OCI-LY7 (cell line): ENCODE measurements around the gene RP9. TPM values are rescaled to one million over a fixed set of nuclear protein-coding genes. Genes with fewer than 3 reads are reported as not detected.
A peak's percentile ranks its signal among the peaks of the same experiment; 100 is the strongest.

Experiments
- BruUV-seq: library from RNA; stranded (reverse); fragments of 400-500 nt; replicated peaks from 2 replicates; lab custom pipeline; 2021; lab: Mats Ljungman, UMichigan
- CTCF ChIA-PET: fragments of 300-600 bp; sonication (Branson Sonifier 250); formaldehyde crosslinking; loops from one replicate; lab custom pipeline; 2022; ENCODE audit warnings: antibody characterized with exemption; ENCODE audit not compliant: unreplicated experiment; lab: Charles Lee
- POLR2A ChIA-PET: fragments of 300-600 bp; sonication (Branson Sonifier 250); formaldehyde crosslinking; loops from one replicate; lab custom pipeline; 2022; ENCODE audit warnings: antibody characterized with exemption; lab: Charles Lee
- DNase-seq: peaks from one replicate; pipeline ENCODE4 v3.0.0-alpha.2; 2015; ENCODE audit warnings: low spot score
- H2AFZ ChIP-seq: fragments of 200-600 bp; sonication (generic), shearing (Covaris generic); 2 replicates; pipeline ENCODE4 v1.6.1; 2014; ENCODE audit warnings: mild to moderate bottlenecking, antibody characterized with exemption, low read length, moderate library complexity
- H3K27ac ChIP-seq: fragments of 200-600 bp; sonication (generic); 2 replicates; pipeline ENCODE4 v1.5.1; 2014; ENCODE audit warnings: mixed run types, low read depth, mild to moderate bottlenecking, moderate library complexity, low read length, inconsistent platforms; ENCODE audit not compliant: poor library complexity, severe bottlenecking
- H3K36me3 ChIP-seq: fragments of 200-600 bp; sonication (generic); 2 replicates; pipeline ENCODE4 v1.6.1; 2014; ENCODE audit warnings: mild to moderate bottlenecking, antibody characterized with exemption, low read length, moderate library complexity, mixed read lengths; ENCODE audit not compliant: insufficient read depth
- H3K4me1 ChIP-seq: fragments of 200-600 bp; sonication (generic); 2 replicates; pipeline ENCODE4 v1.5.1; 2014; ENCODE audit warnings: mild to moderate bottlenecking, low read length; ENCODE audit not compliant: insufficient read depth, poor library complexity, severe bottlenecking
- H3K4me2 ChIP-seq: fragments of 200-600 bp; sonication (generic); 2 replicates; pipeline ENCODE4 v1.6.1; 2014; ENCODE audit warnings: mild to moderate bottlenecking, low read length
- H3K4me3 ChIP-seq: fragments of 200-600 bp; sonication (generic); 2 replicates; pipeline ENCODE4 v1.5.1; 2014; ENCODE audit warnings: mild to moderate bottlenecking, low read depth, low read length; ENCODE audit not compliant: poor library complexity, severe bottlenecking
- H3K79me2 ChIP-seq: fragments of 200-600 bp; sonication (generic); 2 replicates; pipeline ENCODE4 v1.6.1; 2016; ENCODE audit warnings: low read depth, mild to moderate bottlenecking, low read length, moderate library complexity, mixed read lengths; ENCODE audit not compliant: insufficient read depth
- H3K9me2 ChIP-seq: fragments of 200-600 bp; sonication (generic); 2 replicates; pipeline ENCODE4 v1.6.1; 2016; ENCODE audit warnings: mild to moderate bottlenecking, low read length, mixed read lengths; ENCODE audit not compliant: insufficient read depth
- H3K9me3 ChIP-seq: fragments of 200-600 bp; sonication (generic); 2 replicates; pipeline ENCODE4 v1.6.1; 2014; ENCODE audit warnings: mild to moderate bottlenecking, mixed run types, low read length, mixed read lengths
- H4K20me1 ChIP-seq: fragments of 200-600 bp; sonication (generic); 2 replicates; pipeline ENCODE4 v1.6.1; 2014; ENCODE audit warnings: mild to moderate bottlenecking, antibody characterized with exemption, low read length, moderate library complexity, mixed read lengths; ENCODE audit not compliant: insufficient read depth
- CTCF ChIP-seq: fragments of 200-600 bp; sonication (generic); conservative IDR thresholded peaks from 2 replicates; pipeline ENCODE4 v1.5.1; 2014; ENCODE audit warnings: mild to moderate bottlenecking, antibody characterized with exemption, low read length, moderate library complexity, mixed read lengths
- EZH2phosphoT487 ChIP-seq: fragments of 200-600 bp; sonication (generic); IDR thresholded peaks from 2 replicates; pipeline ENCODE4 v1.6.1; 2018; ENCODE audit warnings: low read depth, borderline replicate concordance, mild to moderate bottlenecking, mixed run types, antibody characterized with exemption, low read length, moderate library complexity, mixed read lengths
- intact Hi-C: fragments of 100-400 bp; cut with micrococcal nuclease; formaldehyde crosslinking; loops from one replicate; pipeline ENCODE4 v1.10.0; 2022; ENCODE audit not compliant: unreplicated experiment
- total RNA-seq, 2 experiments: library from RNA; depleted of rRNA in 1 of 2; stranded (reverse); fragments of >200 nt in 1 of 2; shearing (Covaris generic) in 1 of 2; gene quantifications; 2 replicates each; pipeline ENCODE4 v1.2.3, GENCODE V29; 2014 to 2022

Gene RP9
- total RNA-seq, 2 experiments from 2014 or later: 22.0 to 23.3 TPM

- no peak overlapping the region for H2AFZ ChIP-seq
- H3K4me3 ChIP-seq: peak overlapping the region; percentile 46
- H3K27ac ChIP-seq: peak overlapping the region; percentile 78
- H3K9me2 ChIP-seq: no peaks in the 10 kb centered on the region
- H3K36me3 ChIP-seq: peaks cover 39% of the 10 kb centered on the region
- no TSS peak for BruUV-seq
- H3K4me2 ChIP-seq: peak overlapping the region; percentile 64
- DNase-seq: peak; percentile 60
- H3K9me3 ChIP-seq: no peaks in the 10 kb centered on the region; the same call in 1 of the 2 replicates
- CTCF ChIA-PET: no interaction called here
- intact Hi-C loops: loop anchor here (2.0 kb wide), 4 partner anchors 58 to 204 kb away; partner anchors contain the start of gene RP9
- POLR2A ChIA-PET: interaction anchor here (1.0 to 2.8 kb wide), 3 partner anchors 11 to 57 kb away, joined by 5 to 44 read pairs (median 7); no protein-coding TSS in a partner anchor
- H4K20me1 ChIP-seq: peaks cover 23% of the 10 kb centered on the region; the same call in 1 of the 2 replicates
- peaks cover 78% of the 10 kb centered on the region for H3K4me1 ChIP-seq
- peak; percentile 91 for TF ChIP-seq CTCF
- no peak for TF ChIP-seq EZH2phosphoT487
- peaks cover 100% of the 10 kb centered on the region for H3K79me2 ChIP-seq
Observed at GRCh38 chr7:33050535-33051318, 58.5 kb downstream of the RP9 start.

GRCh38 chr7:33048704-33049103, 60.5 kb downstream of the RP9 start:
- Histone ChIP-seq H3K4me3 (no peak overlapping the region), H3K4me1 (peaks cover 79% of the 10 kb centered on the region), H3K27ac (no peak overlapping the region), H3K79me2 (peaks cover 99% of the 10 kb centered on the region), H2AFZ (no peak overlapping the region), H3K36me3 (peaks cover 21% of the 10 kb centered on the region), H3K9me2 (no peaks in the 10 kb centered on the region), H4K20me1 (peaks cover 25% of the 10 kb centered on the region; the same call in 1 of the 2 replicates), H3K4me2 (no peak overlapping the region), H3K9me3 (no peaks in the 10 kb centered on the region)
- BruUV-seq: no TSS peak
- CTCF ChIA-PET: no interaction called here
- TF ChIP-seq CTCF (no peak), EZH2phosphoT487 (no peak)
- POLR2A ChIA-PET: interaction anchor here (0.6 to 2.8 kb wide), 9 partner anchors 8 to 196 kb away, joined by 3 to 44 read pairs (median 5); partner anchors contain the start of gene NT5C3A
- intact Hi-C loops: no loop called here
- DNase-seq: no peak

GRCh38 chr7:33048257-33048656, 60.9 kb downstream of the RP9 start:
- no peak overlapping the region for H3K27ac ChIP-seq
- no TSS peak for BruUV-seq
- H3K4me2 ChIP-seq: peak overlapping the region; percentile 16; the same call in 1 of the 2 replicates
- peaks cover 79% of the 10 kb centered on the region for H3K4me1 ChIP-seq
- peaks cover 99% of the 10 kb centered on the region for H3K79me2 ChIP-seq
- POLR2A ChIA-PET: interaction anchor here (0.8 to 2.8 kb wide), 7 partner anchors 8 to 60 kb away, joined by 3 to 44 read pairs (median 4); no protein-coding TSS in a partner anchor
- no peak overlapping the region for H2AFZ ChIP-seq
- no peak for DNase-seq
- no peak overlapping the region for H3K4me3 ChIP-seq
- TF ChIP-seq CTCF (no peak), EZH2phosphoT487 (no peak)
- H3K9me2 ChIP-seq: no peaks in the 10 kb centered on the region
- peaks cover 20% of the 10 kb centered on the region for H3K36me3 ChIP-seq
- intact Hi-C loops: no loop called here
- CTCF ChIA-PET: no interaction called here
- no peaks in the 10 kb centered on the region for H3K9me3 ChIP-seq
- peaks cover 25% of the 10 kb centered on the region; the same call in 1 of the 2 replicates for H4K20me1 ChIP-seq
